ENCODE data around the gene HELZ. TPM values are rescaled to one million over a fixed set of nuclear protein-coding genes. Genes with fewer than 3 reads are reported as not detected.

HELZ gene
- total RNA-seq, 1 donor from 2014 or later = 53.4 TPM

DNA sequence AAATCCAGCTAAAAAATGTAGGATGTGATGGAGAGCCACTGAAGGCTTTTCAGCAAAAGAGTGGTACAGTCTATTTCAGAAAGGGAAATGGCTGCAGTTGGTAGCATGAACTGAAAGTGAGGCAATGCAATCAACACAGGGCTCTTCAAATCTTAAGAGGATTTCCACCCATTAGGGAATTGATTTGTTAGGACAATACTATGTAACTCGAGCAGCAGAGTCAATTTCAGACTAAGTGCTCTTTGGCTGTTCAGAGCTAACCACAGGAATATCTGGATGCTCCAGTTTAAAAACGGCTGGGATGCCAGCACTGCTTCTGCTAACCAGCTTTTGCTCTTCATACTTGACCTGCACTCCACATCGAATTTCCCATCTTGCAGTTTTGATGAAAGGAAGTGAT is 176.0 kb downstream of the HELZ start:
- Histone ChIP-seq H4K20me1 (ENCODE audit: insufficient read depth, low read length) (no peaks in the 10 kb centered on the region), H3K9me3 (ENCODE audit: insufficient read depth, low read depth, low read length) (no peaks in the 10 kb centered on the region), H3K36me3 (ENCODE audit: insufficient read depth, low read length) (no peaks in the 10 kb centered on the region), H3K27me3 (ENCODE audit: insufficient read depth, low read length) (no peaks in the 10 kb centered on the region), H3K79me2 (ENCODE audit: insufficient read depth, low read length) (no peaks in the 10 kb centered on the region), H3K4me3 (ENCODE audit: insufficient read depth, low read depth, low read length) (no peak overlapping the region), H3K9ac (ENCODE audit: low read length) (no peak overlapping the region), H2AFZ (ENCODE audit: low read depth, low read length) (no peak overlapping the region), H3K27ac (ENCODE audit: low read depth, low read length) (no peak overlapping the region), H3K4me2 (ENCODE audit: low read length) (no peak overlapping the region), H3K4me1 (ENCODE audit: insufficient read depth, low read length) (no peaks in the 10 kb centered on the region)
- FAIRE-seq (no peak), DNase-seq (ENCODE audit: low read depth) (peak; percentile 2)
- Mint-ChIP-seq H3K4me3 (ENCODE audit: unreplicated experiment) (no peak overlapping the region), H3K27me3 (ENCODE audit: low read depth, unreplicated experiment) (no peaks in the 10 kb centered on the region), H3K27ac (ENCODE audit: unreplicated experiment) (no peak overlapping the region), H3K4me1 (ENCODE audit: low read depth, unreplicated experiment) (no peaks in the 10 kb centered on the region), H3K36me3 (ENCODE audit: low read depth, unreplicated experiment) (peaks cover 2% of the 10 kb centered on the region), H3K9me3 (ENCODE audit: unreplicated experiment) (no peaks in the 10 kb centered on the region)
- TF ChIP-seq, protein P1, sequence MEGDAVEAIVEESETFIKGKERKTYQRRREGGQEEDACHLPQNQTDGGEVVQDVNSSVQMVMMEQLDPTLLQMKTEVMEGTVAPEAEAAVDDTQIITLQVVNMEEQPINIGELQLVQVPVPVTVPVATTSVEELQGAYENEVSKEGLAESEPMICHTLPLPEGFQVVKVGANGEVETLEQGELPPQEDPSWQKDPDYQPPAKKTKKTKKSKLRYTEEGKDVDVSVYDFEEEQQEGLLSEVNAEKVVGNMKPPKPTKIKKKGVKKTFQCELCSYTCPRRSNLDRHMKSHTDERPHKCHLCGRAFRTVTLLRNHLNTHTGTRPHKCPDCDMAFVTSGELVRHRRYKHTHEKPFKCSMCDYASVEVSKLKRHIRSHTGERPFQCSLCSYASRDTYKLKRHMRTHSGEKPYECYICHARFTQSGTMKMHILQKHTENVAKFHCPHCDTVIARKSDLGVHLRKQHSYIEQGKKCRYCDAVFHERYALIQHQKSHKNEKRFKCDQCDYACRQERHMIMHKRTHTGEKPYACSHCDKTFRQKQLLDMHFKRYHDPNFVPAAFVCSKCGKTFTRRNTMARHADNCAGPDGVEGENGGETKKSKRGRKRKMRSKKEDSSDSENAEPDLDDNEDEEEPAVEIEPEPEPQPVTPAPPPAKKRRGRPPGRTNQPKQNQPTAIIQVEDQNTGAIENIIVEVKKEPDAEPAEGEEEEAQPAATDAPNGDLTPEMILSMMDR (IDR thresholded peaks at IDR 0.05; ENCODE audit: insufficient read depth, low read depth, low read length) = no peak
- TF ChIP-seq EZH2 (IDR thresholded peaks at IDR 0.05; ENCODE audit: insufficient read depth, low read length) = no peak

DNA sequence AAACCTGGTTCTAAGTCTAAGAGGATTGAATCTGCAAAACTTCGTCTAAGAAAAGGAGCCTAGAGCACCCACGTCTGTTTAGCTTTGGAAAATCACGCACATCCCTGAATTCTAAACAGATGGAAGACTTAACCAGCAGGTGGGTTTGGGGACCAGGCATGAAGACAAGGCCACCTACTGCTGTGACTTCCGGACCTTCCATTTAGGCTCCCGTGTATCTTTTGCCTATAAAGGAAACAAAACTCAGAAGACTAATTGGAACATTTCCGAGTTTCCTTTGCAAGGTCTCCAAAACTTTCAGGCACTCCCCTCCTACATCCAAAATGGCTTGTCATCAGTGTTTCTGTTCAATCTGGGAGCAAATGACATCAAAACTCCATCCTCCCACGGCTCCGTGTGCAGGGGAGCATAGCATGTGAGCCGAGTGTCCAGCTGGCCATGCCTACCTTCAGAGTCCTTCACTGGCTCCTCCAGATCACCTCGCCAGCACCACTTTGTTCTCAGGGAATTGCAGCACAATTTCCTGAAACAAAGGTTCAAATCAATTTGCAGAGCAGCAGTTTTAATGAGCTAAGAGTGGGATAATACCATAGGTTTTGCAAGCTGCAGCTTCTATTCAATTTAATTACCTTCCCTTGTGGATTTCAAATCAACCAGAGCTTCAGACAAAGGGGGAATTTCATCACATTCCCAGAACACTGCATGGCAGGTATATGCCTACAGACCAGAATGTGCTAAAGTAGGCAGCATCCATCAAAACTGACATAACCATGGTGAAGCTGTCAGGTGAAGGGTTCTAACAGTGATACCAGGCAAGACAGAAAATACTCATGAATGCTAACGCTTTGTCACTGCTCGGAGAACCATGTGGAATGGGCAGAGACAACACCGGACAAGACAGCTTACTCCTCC is 177.2 kb downstream of the HELZ start:
- no peak for DNase-seq (ENCODE audit: low read depth)
- Histone ChIP-seq H2AFZ (ENCODE audit: low read depth, low read length) (no peak overlapping the region), H3K4me3 (ENCODE audit: insufficient read depth, low read depth, low read length) (no peak overlapping the region), H3K4me1 (ENCODE audit: insufficient read depth, low read length) (no peaks in the 10 kb centered on the region), H3K36me3 (ENCODE audit: insufficient read depth, low read length) (no peaks in the 10 kb centered on the region), H3K9me3 (ENCODE audit: insufficient read depth, low read depth, low read length) (no peaks in the 10 kb centered on the region), H4K20me1 (ENCODE audit: insufficient read depth, low read length) (no peaks in the 10 kb centered on the region), H3K27ac (ENCODE audit: low read depth, low read length) (no peak overlapping the region), H3K4me2 (ENCODE audit: low read length) (no peak overlapping the region), H3K9ac (ENCODE audit: low read length) (no peak overlapping the region), H3K27me3 (ENCODE audit: insufficient read depth, low read length) (no peaks in the 10 kb centered on the region), H3K79me2 (ENCODE audit: insufficient read depth, low read length) (no peaks in the 10 kb centered on the region)
- TF ChIP-seq, protein P1 (IDR thresholded peaks at IDR 0.05; ENCODE audit: insufficient read depth, low read depth, low read length) = no peak
- no peak for TF ChIP-seq EZH2 (IDR thresholded peaks at IDR 0.05; ENCODE audit: insufficient read depth, low read length)
- FAIRE-seq = no peak
- no peak overlapping the region for H3K27ac Mint-ChIP-seq (ENCODE audit: unreplicated experiment)
- H3K36me3 Mint-ChIP-seq (ENCODE audit: low read depth, unreplicated experiment) = no peaks in the 10 kb centered on the region
- H3K9me3 Mint-ChIP-seq (ENCODE audit: unreplicated experiment) = no peaks in the 10 kb centered on the region
- H3K27me3 Mint-ChIP-seq (ENCODE audit: low read depth, unreplicated experiment) = no peaks in the 10 kb centered on the region
- H3K4me1 Mint-ChIP-seq (ENCODE audit: low read depth, unreplicated experiment) = peaks cover 1% of the 10 kb centered on the region
- no peak overlapping the region for H3K4me3 Mint-ChIP-seq (ENCODE audit: unreplicated experiment)

DNA sequence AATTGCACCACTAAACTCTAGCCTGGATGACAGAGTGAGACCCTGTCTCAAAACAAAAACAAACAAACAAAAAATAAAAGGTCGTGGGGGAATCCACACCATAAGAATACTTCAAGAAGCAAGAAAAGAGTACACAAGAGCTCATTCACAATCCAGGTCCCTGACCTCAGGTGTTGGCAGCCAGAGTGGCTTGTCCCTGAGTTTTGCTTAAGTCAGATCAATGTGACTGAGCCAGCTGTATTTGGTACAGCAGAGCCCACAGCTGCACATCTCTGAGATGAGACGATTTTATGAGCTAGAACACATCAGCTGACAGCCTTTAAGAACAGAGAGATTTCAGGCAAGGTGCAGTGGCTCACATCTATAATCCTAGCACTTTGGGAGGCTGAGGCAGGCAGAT is 178.3 kb downstream of the HELZ start:
- no peaks in the 10 kb centered on the region for H3K27me3 Mint-ChIP-seq (ENCODE audit: low read depth, unreplicated experiment)
- TF ChIP-seq EZH2 (IDR thresholded peaks at IDR 0.05; ENCODE audit: insufficient read depth, low read length) = no peak
- TF ChIP-seq, protein P1 (IDR thresholded peaks at IDR 0.05; ENCODE audit: insufficient read depth, low read depth, low read length) = no peak
- H4K20me1 ChIP-seq (ENCODE audit: insufficient read depth, low read length) = no peaks in the 10 kb centered on the region
- DNase-seq (ENCODE audit: low read depth) = no peak
- H3K27ac ChIP-seq (ENCODE audit: low read depth, low read length) = no peak overlapping the region
- no peak overlapping the region for H3K9ac ChIP-seq (ENCODE audit: low read length)
- H3K4me1 ChIP-seq (ENCODE audit: insufficient read depth, low read length) = no peaks in the 10 kb centered on the region
- no peak overlapping the region for H3K4me3 ChIP-seq (ENCODE audit: insufficient read depth, low read depth, low read length)
- no peaks in the 10 kb centered on the region for H3K79me2 ChIP-seq (ENCODE audit: insufficient read depth, low read length)
- H3K36me3 ChIP-seq (ENCODE audit: insufficient read depth, low read length) = no peaks in the 10 kb centered on the region
- no peaks in the 10 kb centered on the region for H3K27me3 ChIP-seq (ENCODE audit: insufficient read depth, low read length)
- H3K4me2 ChIP-seq (ENCODE audit: low read length) = no peak overlapping the region
- no peak for FAIRE-seq
- H3K9me3 Mint-ChIP-seq (ENCODE audit: unreplicated experiment) = no peaks in the 10 kb centered on the region
- H2AFZ ChIP-seq (ENCODE audit: low read depth, low read length) = no peak overlapping the region
- no peak overlapping the region for H3K4me3 Mint-ChIP-seq (ENCODE audit: unreplicated experiment)
- peaks cover 1% of the 10 kb centered on the region for H3K4me1 Mint-ChIP-seq (ENCODE audit: low read depth, unreplicated experiment)
- no peak overlapping the region for H3K27ac Mint-ChIP-seq (ENCODE audit: unreplicated experiment)
- H3K9me3 ChIP-seq (ENCODE audit: insufficient read depth, low read depth, low read length) = no peaks in the 10 kb centered on the region
- H3K36me3 Mint-ChIP-seq (ENCODE audit: low read depth, unreplicated experiment) = no peaks in the 10 kb centered on the region
